ENCODE results near the gene FOXP1. TPM values are rescaled to one million over a fixed set of nuclear protein-coding genes. Genes with fewer than 3 reads are reported as not detected.

Gene FOXP1
- total and polyA plus RNA-seq, 2 experiments from 2014 or later = 121 to 132 TPM

GRCh38 chr3:71228156-71228866 lies 355.2 kb downstream of the FOXP1 start:
- DNase-seq (ENCODE audit: low read depth in 1 of 2, low spot score in 1 of 2) = no peak
- Histone ChIP-seq H3K36me3 (no peaks in the 10 kb centered on the region), H3K27me3 (no peaks in the 10 kb centered on the region), H3K4me3 (no peak overlapping the region), H3K9me3 (ENCODE audit: low read depth) (no peaks in the 10 kb centered on the region), H3K27ac (no peak overlapping the region), H3K4me1 (ENCODE audit: low read depth) (peaks cover 39% of the 10 kb centered on the region)
- TF ChIP-seq CTCF (IDR thresholded peaks at IDR 0.05; ENCODE audit: low read depth, low read length) = no peak

GRCh38 chr3:71227270-71227661 lies 356.3 kb downstream of the FOXP1 start:
- H3K4me3 ChIP-seq = no peak overlapping the region
- no peaks in the 10 kb centered on the region for H3K36me3 ChIP-seq
- no peaks in the 10 kb centered on the region for H3K27me3 ChIP-seq
- H3K9me3 ChIP-seq (ENCODE audit: low read depth) = no peaks in the 10 kb centered on the region
- TF ChIP-seq CTCF (IDR thresholded peaks at IDR 0.05; ENCODE audit: low read depth, low read length) = no peak
- DNase-seq (ENCODE audit: low read depth in 1 of 2, low spot score in 1 of 2) = no peak
- peaks cover 36% of the 10 kb centered on the region for H3K4me1 ChIP-seq (ENCODE audit: low read depth)
- H3K27ac ChIP-seq = peak overlapping the region; percentile 64

DNA sequence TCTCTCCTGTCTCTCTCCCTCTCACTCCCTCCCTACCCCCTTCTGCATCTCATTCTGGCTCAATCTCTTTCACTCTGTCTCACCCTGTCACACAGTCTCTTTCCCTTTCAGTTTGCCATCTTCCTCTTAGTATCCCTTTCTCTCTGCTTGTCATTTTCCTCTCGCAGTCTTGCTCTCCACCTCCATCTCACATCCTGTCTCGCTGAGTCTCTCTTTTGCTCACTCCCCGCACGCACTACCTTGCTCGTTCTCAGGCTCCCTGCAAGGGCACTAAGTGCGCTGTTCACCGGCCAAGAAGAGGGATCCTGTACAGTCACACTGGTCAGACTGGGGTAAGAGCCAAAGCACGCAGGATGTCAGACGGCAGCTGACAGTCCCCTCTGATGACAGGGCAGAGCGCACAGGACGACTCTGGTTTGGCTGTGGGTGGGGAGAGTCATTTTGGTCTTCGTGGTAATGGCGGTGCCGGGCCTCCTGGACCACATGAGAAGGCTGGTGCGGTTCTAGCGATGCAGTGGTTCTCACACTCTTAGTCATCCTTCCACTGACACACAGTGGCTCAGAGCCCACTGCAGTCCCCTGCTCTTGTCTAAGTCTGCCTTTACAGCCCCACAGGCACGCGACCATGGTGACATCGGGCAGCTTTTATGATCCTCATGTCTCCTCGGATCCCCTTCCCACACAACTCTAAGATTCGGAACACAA lies 356.8 kb downstream of the FOXP1 start:
- H3K27me3 ChIP-seq = no peaks in the 10 kb centered on the region
- no peaks in the 10 kb centered on the region for H3K9me3 ChIP-seq (ENCODE audit: low read depth)
- peaks cover 31% of the 10 kb centered on the region for H3K4me1 ChIP-seq (ENCODE audit: low read depth)
- no peak for TF ChIP-seq CTCF (IDR thresholded peaks at IDR 0.05; ENCODE audit: low read depth, low read length)
- H3K36me3 ChIP-seq = no peaks in the 10 kb centered on the region
- H3K27ac ChIP-seq = peak overlapping the region; percentile 64
- no peak overlapping the region for H3K4me3 ChIP-seq
- peak in 1 of 2 donors; percentile 56 for DNase-seq (ENCODE audit: low read depth in 1 of 2, low spot score in 1 of 2)

GRCh38 chr3:71225951-71226564 lies 357.5 kb downstream of the FOXP1 start:
- H3K27ac ChIP-seq = no peak overlapping the region
- H3K4me3 ChIP-seq = no peak overlapping the region
- no peaks in the 10 kb centered on the region for H3K27me3 ChIP-seq
- H3K9me3 ChIP-seq (ENCODE audit: low read depth) = no peaks in the 10 kb centered on the region
- no peaks in the 10 kb centered on the region for H3K36me3 ChIP-seq
- no peak for DNase-seq (ENCODE audit: low read depth in 1 of 2, low spot score in 1 of 2)
- H3K4me1 ChIP-seq (ENCODE audit: low read depth) = peaks cover 29% of the 10 kb centered on the region
- TF ChIP-seq CTCF (IDR thresholded peaks at IDR 0.05; ENCODE audit: low read depth, low read length) = no peak

GRCh38 chr3:71225002-71225684 lies 358.4 kb downstream of the FOXP1 start:
- H3K36me3 ChIP-seq = no peaks in the 10 kb centered on the region
- H3K4me1 ChIP-seq (ENCODE audit: low read depth) = peaks cover 22% of the 10 kb centered on the region
- no peaks in the 10 kb centered on the region for H3K9me3 ChIP-seq (ENCODE audit: low read depth)
- no peak for DNase-seq (ENCODE audit: low read depth in 1 of 2, low spot score in 1 of 2)
- H3K4me3 ChIP-seq = no peak overlapping the region
- H3K27ac ChIP-seq = no peak overlapping the region
- H3K27me3 ChIP-seq = no peaks in the 10 kb centered on the region
- no peak for TF ChIP-seq CTCF (IDR thresholded peaks at IDR 0.05; ENCODE audit: low read depth, low read length)

All from cardiac muscle cell (in vitro differentiated cells and primary cell).